HG02759 (cell line): ENCODE results near the gene BAD.
A peak's percentile ranks its signal among the peaks of the same experiment; 100 is the strongest.
"Not testable (repeated sequence)": the region's sequence is repeated elsewhere in the genome, so short reads cannot be mapped to it uniquely, and the experiment has no call there.

Source experiments
- ATAC-seq: cut with Tn5 transposase; IDR thresholded peaks from one replicate; pipeline ENCODE4 v1.9.1; 2021; ENCODE audit warnings: mild to moderate bottlenecking, moderate library complexity; ENCODE audit not compliant: unreplicated experiment

Gene BAD

DNA sequence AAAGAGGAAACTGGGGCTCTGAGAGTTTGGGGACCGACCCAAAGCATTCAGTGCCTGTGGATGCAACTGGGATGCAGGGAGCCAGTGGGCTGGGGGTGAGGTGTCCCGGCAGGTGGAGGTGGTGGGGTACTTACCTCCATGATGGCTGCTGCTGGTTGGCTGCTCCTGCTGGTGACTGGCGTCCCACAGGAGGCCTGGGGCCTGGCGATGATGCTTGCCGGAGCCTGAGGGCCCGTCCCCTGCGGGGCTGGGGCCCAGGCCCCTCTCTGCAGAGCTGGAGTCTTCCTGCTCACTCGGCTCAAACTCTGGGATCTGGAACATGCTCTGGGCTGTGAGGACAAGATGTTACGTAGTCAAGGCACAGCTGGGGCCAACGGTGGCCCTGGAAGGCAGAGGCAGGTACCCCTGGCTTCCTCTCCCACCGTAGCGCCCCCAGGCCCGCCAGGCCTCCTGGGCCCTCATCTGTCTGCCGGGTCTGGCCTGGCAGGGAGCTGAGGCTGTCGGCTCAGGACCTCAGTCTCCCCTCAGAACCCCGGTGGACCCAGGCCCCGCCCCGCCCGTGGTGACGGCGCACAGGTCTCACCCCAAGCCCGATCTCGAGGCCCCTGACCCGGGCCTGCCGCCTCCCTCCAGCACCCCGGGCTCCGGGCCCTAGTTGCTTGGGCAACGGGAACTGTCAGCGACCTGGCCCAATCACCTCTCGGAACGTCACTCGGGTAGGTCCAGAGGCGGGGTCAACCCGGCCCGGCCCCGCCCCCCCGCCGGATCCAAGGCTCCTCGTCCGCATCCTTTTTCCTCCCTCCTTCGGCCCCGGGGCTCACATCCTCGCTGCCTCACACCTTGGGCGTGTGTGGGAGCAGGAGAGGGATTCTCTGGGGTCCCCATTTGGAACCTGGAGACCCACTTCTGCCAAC, at the start of gene BAD:
Gene BAD, minus strand, starts transcription at position 618 of the 914 bp plus-strand sequence. Its CDS starts 297 bp downstream, at position 321.
- peak; percentile 74 for ATAC-seq

- no peak for ATAC-seq
These were observed 49.1 kb upstream of the BAD start for GRCh38 chr11:64333556-64333955.

- ATAC-seq, result peak; percentile 64
These were observed 47.3 kb upstream of the BAD start for GRCh38 chr11:64331569-64332371.

GRCh38 chr11:64330888-64331287, 46.4 kb upstream of the BAD start:
- ATAC-seq, result no peak

- no peak for ATAC-seq
These were observed 43.5 kb upstream of the BAD start for GRCh38 chr11:64327993-64328392.

GRCh38 chr11:64327375-64327774, 42.9 kb upstream of the BAD start:
- ATAC-seq, result no peak

DNA sequence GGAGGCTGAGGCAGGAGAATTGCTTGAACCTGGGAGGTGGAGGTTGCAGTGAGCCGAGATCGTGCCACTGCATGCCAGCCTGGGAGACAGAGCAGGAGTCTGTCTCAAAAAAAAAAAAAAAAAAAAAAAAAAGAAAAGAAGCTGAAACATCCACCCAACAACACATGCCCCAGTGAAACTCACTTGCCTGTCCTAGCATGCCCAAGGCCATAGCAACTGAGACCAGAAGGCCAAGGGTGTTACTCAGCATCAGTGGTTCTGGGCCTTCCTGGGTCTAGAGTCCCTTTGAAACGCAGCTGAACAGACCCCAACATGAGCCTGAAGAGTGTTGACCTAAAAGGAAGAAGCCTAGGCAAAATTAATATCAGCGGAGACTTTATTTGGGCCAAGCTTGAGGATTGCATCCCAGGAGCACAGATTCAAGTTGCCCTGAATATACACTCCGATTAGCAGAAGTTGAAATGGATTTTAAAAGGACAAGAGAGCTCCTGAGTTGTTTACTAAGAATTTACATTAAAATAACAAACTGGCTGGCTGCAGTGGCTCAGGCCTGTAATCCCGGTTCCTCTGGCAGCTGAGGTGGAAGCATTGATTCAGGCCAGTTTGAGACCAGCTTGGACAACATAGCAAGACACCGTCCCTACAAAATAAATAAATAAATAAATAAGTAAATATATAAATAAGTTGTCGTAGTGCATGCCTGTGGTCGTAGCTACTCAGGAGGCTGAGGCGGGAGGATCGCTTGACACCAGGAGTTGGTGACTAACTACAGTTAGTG, 40.4 kb upstream of the BAD start:
- ATAC-seq, result no peak

GRCh38 chr11:64323984-64324383, 39.5 kb upstream of the BAD start:
- not testable (repeated sequence) for ATAC-seq

- ATAC-seq, result no peak
These were observed 38.9 kb upstream of the BAD start for GRCh38 chr11:64323373-64323772.

DNA sequence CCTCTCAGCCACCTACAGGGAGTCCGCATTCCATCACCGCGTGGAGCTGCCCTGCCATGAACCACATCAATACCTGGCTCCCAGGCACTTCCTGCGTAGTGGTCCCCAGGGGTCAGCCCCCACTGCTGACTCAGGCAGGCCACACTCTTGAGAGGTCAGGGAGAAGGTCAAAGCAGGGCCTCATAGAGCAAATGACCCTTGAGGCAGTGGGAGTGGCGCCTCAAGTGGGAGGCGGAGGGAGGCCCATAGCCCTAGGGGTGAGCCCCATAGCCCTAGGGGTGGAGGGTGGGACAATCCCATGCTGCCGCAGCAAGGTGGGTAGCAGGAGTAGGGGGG, 38.4 kb upstream of the BAD start:
- ATAC-seq, result no peak

GRCh38 chr11:64321533-64321932, 37.1 kb upstream of the BAD start:
- ATAC-seq, result no peak

DNA sequence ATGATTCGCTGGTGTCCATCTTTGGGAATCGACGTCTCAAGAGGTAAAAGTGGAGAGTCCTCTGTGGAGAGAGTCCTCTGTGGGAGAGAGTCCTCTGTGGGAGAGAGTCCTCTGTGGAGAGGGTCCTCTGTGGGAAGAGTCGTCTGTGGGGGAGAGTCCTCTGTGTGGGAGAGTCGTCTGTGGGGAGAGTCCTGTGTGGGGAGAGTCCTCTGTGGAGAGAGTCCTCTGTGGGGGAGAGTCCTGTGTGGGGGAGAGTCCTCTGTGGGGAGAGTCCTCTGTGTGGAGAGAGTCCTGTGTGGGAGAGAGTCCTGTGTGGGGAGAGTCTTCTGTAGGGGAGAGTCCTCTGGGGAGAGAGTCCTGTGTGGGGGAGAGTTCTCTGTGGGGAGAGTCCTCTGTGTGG, 36.6 kb upstream of the BAD start:
- no peak for ATAC-seq

GRCh38 chr11:64320556-64320955, 36.1 kb upstream of the BAD start:
- ATAC-seq, result no peak

- ATAC-seq, result no peak
These were observed 34.6 kb upstream of the BAD start for GRCh38 chr11:64318766-64319761.

GRCh38 chr11:64317961-64318765, 33.7 kb upstream of the BAD start, which contains the start of gene PRDX5:
Gene PRDX5, plus strand, starts transcription at chr11:64318121. Its CDS starts 95 bp downstream, at chr11:64318216.
- peak; percentile 81 for ATAC-seq

- peak; percentile 72 for ATAC-seq
These were observed 33.0 kb upstream of the BAD start, which contains the start of gene TRMT112 for GRCh38 chr11:64317325-64317960. Gene TRMT112, minus strand, starts transcription at chr11:64317559. Its CDS starts 33 bp downstream, at chr11:64317526.

DNA sequence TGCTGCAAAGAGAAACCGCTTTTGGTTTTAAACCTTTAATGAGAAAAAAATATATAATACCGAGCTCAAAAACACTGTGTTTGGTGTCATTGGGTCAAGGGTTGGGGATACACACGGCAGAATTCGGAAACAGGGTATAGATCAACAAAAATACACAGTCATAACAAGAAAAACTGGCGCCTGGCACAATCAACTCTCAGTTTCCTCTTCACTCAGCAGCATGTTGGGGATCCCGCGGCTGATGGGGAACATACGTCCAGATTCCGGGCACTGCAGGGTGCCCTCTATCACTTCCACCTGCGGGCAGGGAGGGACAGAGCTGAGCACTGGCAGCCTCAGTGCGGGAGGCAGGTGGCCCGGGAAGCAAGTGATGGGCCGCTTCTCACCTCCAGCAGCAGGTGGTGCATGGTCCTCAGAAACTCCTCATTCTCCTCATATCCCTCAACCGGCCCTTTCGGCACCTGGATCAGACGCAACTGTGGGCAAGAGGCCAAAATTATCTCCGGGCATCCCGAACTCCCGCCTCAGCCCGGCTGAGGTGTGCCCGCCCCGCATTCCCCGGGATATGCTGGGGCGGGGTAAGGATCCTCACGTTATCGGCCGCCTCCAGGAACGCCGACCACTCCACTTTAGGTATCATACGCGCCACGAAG, 32.3 kb upstream of the BAD start:
- ATAC-seq, result no peak
